Right atrium auricular region (tissue), 2 donors: Measurements from ENCODE around the gene OAT. TPM values are rescaled to one million over a fixed set of nuclear protein-coding genes. Genes with fewer than 3 reads are reported as not detected.

Experiments used
- DNase-seq: peaks from one replicate; pipeline ENCODE4 v3.0.0-alpha.2; 2019; ENCODE audit warnings: low spot score
- H3K27ac ChIP-seq, 2 donors: fragments of 200-600 bp; sonication (generic); 1 replicate in 1 of 2; 2 replicates in 1 of 2; pipeline ENCODE4 v1.5.1; 2016 to 2019
- H3K27me3 ChIP-seq, 2 donors: fragments of 200-600 bp; sonication (generic); one replicate each; pipeline versions ENCODE4 v1.5.1 to v1.6.0; 2017 to 2019
- H3K36me3 ChIP-seq: fragments of 200-600 bp; sonication (generic); one replicate; pipeline ENCODE4 v1.5.1; 2016
- H3K4me1 ChIP-seq, 2 donors: fragments of 200-600 bp; sonication (generic); one replicate each; pipeline versions ENCODE4 v1.5.1 to v1.6.0; 2017 to 2019
- H3K4me3 ChIP-seq, 2 donors: fragments of 200-600 bp; sonication (generic); 1 replicate in 1 of 2; 2 replicates in 1 of 2; pipeline ENCODE4 v1.5.1; 2017 to 2019; ENCODE audit warnings: mild to moderate bottlenecking in 1 of 2, moderate library complexity in 1 of 2
- H3K9me3 ChIP-seq, 2 donors: fragments of 200-600 bp; sonication (generic); one replicate each; pipeline ENCODE4 v1.5.1; 2019
- CTCF ChIP-seq, 2 donors: fragments of 200-600 bp; sonication (generic); IDR thresholded peaks; one replicate each; pipeline ENCODE4 v1.5.1; 2019; ENCODE audit warnings: antibody characterized with exemption in 2 of 2
- total RNA-seq, 2 donors: library from RNA; depleted of rRNA; stranded (reverse); fragments of >200 nt; gene quantifications; one replicate each; pipeline ENCODE4 v1.1.0, GENCODE V29; 2016

OAT gene
- total RNA-seq, 2 donors from 2014 or later = 42.1 to 49.8 TPM

DNA sequence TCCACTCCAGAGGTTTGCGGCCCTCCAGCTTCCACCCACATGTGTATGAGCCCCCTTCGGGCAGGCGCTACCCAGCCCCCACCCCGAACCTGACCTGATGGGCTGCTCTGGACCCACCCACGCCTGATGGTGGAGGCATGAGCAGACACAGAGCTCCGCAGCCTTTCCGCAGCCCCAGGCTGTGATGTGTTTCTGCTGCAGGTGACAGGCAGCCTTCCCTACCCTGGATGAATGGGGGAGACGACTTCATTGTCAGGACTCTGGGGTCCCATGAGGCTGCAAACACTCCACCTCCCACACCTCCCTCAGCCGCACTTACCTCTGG lies 61.2 kb downstream of the OAT start:
- Histone ChIP-seq H3K9me3 (peaks cover 0 to 16% of the 10 kb centered on the region in 2 donors), H3K36me3 (no peaks in the 10 kb centered on the region), H3K27me3 (no peaks in the 10 kb centered on the region), H3K27ac (no peak overlapping the region), H3K4me1 (peaks cover 0 to 13% of the 10 kb centered on the region in 2 donors), H3K4me3 (no peak overlapping the region)
- no peak for DNase-seq
- TF ChIP-seq CTCF (IDR thresholded peaks at IDR 0.05) = no peak

- Histone ChIP-seq H3K36me3 (no peaks in the 10 kb centered on the region), H3K4me3 (no peak overlapping the region), H3K27ac (no peak overlapping the region), H3K27me3 (no peaks in the 10 kb centered on the region), H3K4me1 (peaks cover 0 to 13% of the 10 kb centered on the region in 2 donors), H3K9me3 (peaks cover 0 to 16% of the 10 kb centered on the region in 2 donors)
- DNase-seq = no peak
- TF ChIP-seq CTCF (IDR thresholded peaks at IDR 0.05) = no peak
Measured at GRCh38 chr10:124356701-124357560, 61.8 kb downstream of the OAT start.

- H3K4me3 ChIP-seq = peak overlapping the region; percentile 18 to 40
- no peak for TF ChIP-seq CTCF (IDR thresholded peaks at IDR 0.05)
- no peak overlapping the region for H3K27ac ChIP-seq
- H3K36me3 ChIP-seq = no peaks in the 10 kb centered on the region
- DNase-seq = peak; percentile 68
- peaks cover 0 to 13% of the 10 kb centered on the region in 2 donors for H3K4me1 ChIP-seq
- H3K27me3 ChIP-seq = no peaks in the 10 kb centered on the region
- peaks cover 0 to 11% of the 10 kb centered on the region in 2 donors for H3K9me3 ChIP-seq
Measured at GRCh38 chr10:124354411-124355382, 64.0 kb downstream of the OAT start.

DNA sequence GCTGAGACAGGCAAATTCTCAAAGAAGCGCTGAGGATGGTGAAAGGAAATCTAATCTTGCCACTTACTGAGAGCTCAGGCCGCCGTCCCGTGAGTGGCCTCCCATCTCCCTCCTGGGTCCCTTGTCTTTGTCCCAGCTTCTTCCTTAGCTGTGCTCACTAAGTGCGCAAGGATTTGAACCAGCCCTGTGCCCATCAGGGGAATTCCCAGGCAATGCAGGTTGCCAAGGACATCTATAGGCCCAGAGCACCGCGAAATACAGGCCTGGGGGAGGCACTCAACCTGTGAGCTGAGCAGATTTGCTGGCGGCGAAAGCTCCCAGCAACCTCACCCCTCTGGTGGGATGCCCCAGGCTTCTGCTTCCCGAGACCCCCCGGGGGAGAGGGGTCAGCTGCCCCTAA lies 64.8 kb downstream of the OAT start:
- Histone ChIP-seq H3K36me3 (no peaks in the 10 kb centered on the region), H3K27me3 (no peaks in the 10 kb centered on the region), H3K4me3 (no peak overlapping the region), H3K4me1 (peaks cover 0 to 13% of the 10 kb centered on the region in 2 donors), H3K27ac (no peak overlapping the region), H3K9me3 (peaks cover 0 to 3% of the 10 kb centered on the region in 2 donors)
- no peak for DNase-seq
- no peak for TF ChIP-seq CTCF (IDR thresholded peaks at IDR 0.05)

- no peaks in the 10 kb centered on the region for H3K9me3 ChIP-seq
- no peaks in the 10 kb centered on the region for H3K27me3 ChIP-seq
- no peak for DNase-seq
- H3K4me1 ChIP-seq = peaks cover 0 to 13% of the 10 kb centered on the region in 2 donors
- H3K4me3 ChIP-seq = no peak overlapping the region
- no peak overlapping the region for H3K27ac ChIP-seq
- H3K36me3 ChIP-seq = no peaks in the 10 kb centered on the region
- TF ChIP-seq CTCF (IDR thresholded peaks at IDR 0.05) = no peak
Measured at GRCh38 chr10:124353091-124353815, 65.5 kb downstream of the OAT start.
